ENCODE results near the gene ITPKC. TPM values are rescaled to one million over a fixed set of nuclear protein-coding genes. Genes with fewer than 3 reads are reported as not detected.

Gene ITPKC
- 22.6 and 42.5 TPM in 2 replicates for total RNA-seq

DNA sequence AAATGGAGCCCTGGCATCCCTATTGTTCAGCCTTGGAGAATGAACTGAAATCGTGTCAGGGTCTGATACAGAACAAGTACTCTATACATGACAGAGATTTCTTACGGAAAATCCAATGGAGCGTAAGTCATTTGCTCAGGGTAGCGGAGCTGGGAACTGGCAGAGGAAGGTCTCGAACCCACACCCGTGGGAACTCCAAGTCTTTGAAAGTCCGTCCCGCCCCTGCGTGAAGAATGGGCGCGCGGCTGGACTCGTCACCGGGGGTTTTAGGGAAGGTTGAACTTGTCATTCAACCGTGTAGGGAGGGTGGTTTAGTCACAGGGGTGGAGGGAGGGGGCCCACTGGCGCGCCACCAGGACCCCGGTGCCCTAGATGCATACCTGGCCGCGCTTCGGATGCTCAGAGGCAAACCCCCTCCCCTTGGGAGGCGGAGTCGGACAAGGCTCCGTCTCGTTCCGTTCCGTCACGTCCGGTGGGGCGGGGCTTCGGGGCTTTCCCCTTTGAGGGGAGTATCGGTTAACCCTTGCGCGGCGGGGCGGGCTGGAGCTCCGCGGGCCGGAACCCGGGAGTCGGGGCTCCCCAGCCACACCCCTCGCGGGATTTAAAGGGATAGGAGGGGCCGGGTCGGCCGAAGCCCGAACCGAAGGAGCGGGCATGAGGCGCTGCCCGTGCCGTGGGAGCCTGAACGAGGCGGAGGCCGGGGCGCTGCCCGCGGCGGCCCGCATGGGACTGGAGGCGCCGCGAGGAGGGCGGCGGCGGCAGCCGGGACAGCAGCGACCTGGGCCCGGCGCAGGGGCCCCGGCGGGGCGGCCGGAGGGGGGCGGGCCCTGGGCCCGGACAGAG lies at the start of gene ITPKC, which contains the start of gene COQ8B:
ITPKC (plus strand) TSS at position 631 of the 843 bp plus-strand sequence; CDS start at position 655, 24 bp downstream.
COQ8B (minus strand) TSS at position 405 of the 843 bp plus-strand sequence. CDS start 2,254 bp downstream, outside the sequence.

DNA sequence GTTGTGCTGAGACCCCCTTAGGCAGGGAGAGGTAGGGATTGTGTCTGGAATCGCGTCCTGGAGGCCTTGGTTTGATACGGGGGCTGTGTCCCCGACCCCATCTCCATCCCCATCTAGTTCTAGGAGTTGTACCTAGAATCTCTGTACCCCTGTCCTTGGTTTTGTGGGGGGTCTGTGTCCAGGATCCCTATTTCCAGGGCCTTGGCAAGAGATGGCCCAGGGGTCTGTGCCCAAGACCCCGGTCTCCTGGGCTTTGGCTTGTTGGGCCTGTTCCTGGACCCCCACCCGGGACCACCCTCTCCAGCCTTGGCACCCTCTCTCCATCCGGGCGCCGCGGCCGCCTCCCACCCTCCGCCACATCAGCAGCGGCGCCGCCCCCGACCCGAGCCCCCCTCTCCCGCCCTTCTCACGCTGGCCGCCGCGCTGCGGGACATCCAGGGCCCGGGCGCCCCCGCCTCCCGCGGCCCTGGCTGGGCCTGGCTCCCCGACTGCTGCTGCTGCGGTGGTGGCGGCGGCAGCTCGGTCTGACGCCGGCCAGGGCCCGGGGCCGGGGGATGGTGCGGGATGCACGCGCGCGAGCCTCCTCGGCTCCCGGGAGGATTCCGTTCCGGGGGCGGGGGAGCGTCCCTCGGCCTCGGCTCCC lies 26.7 kb upstream of the ITPKC start, which contains the start of gene NUMBL:
NUMBL (minus strand) TSS at position 602 of the 643 bp plus-strand sequence; CDS start at position 434, 168 bp downstream.

DNA sequence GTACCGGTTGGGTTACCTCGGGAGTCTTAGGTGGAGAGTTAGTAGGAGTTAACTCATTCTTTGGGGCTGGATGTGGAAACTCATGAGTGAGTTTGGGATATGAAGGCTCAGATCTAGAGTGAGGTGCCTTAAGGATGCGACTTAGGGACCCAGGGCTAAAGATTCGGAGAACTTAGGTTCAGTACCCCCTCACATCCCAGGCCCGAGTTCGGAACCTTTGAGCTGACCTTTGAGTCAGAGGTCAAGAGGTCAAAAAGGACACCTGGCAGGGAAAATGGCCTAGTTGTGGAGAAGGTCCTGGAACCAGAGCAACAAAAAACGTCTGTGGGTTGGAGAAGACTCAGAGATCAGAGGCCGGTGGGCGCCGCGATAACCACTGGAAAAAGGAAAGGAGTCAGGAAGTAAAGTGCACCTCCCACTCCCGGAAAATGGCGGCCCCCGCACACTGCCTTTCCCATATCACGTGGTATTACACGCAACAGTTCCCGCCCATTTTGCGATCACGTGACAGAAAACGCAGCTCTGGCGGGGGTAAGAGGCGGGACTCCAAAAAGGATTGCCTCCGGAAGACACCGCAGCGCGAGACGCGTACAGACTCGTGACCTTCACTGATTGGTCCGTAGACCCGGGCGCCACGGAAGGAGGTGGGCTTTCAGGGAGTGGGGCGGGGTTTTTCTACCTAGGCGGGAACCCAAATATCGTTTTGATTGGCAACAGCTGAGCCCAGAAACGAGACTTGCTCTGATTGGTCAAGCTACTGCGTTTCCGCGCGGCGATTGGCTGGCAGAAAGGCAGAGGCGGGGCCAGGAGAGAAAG lies 33.4 kb downstream of the ITPKC start, which contains the start of gene ACTMAP:
ACTMAP (minus strand) TSS at position 420 of the 816 bp plus-strand sequence. CDS start 674 bp downstream, outside the sequence.

DNA sequence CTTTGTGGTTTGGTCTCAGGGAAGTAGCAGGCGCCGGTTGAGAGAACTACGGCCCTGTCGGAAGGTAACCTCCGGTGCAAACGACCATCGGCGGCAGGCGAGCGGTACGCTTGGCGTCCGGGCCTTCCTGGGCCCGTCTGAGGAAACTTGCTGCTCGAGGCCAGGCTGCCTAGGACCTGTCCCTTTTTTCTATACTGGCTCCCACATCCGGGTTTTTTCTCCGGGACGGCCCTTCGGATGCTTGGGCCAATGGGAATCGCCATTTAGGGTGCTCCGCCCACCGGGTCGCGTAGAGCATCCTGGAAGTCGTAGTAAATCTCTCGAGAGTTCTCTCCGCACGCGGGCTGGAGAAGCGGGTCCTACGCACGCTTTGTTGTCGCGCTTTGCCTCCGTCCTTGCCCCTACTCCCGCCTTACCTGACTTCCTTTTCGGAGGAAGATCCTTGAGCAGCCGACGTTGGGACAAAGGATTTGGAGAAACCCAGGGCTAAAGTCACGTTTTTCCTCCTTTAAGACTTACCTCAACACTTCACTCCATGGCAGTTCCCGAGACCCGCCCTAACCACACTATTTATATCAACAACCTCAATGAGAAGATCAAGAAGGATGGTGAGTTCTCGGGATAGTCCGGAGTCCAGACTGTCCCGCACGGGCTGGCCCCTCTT lies 34.1 kb downstream of the ITPKC start, which contains the start of gene SNRPA:
SNRPA (plus strand) TSS at position 330 of the 664 bp plus-strand sequence; CDS start at position 536, 206 bp downstream.

DNA sequence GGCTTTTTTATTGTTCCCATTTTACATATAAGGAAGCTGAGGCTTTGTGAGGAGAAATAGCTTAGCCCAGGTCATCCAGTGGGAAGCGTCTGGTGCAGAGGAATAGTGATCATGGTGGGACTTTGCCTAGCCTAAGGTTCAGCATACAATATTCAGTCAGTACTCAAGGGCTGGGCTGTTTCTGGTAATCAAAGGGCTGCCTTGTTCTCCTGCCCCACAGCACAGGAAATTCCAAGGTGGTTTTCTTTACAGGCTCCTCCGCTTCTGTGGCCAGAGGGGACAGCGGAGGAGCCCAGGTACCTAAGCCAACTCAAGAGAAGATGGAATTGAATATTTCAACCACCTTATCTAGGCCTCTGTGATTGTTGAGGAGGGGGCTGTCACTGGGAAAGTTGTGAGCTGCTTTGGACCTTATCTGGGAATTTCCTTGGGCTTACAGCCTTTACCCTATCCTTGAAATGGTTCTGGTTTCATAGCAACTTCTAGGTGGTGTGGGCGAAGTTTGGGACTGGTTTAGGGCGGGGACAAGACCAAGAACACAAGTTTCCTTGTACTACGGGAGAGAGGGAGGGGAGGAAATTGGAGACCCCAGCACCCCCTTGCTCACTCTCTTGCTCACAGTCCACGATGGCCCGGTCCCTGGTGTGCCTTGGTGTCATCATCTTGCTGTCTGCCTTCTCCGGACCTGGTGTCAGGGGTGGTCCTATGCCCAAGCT lies 58.2 kb downstream of the ITPKC start, which contains the start of gene MIA:
MIA (plus strand) TSS at position 606 of the 716 bp plus-strand sequence; CDS start at position 628, 22 bp downstream.

DNA sequence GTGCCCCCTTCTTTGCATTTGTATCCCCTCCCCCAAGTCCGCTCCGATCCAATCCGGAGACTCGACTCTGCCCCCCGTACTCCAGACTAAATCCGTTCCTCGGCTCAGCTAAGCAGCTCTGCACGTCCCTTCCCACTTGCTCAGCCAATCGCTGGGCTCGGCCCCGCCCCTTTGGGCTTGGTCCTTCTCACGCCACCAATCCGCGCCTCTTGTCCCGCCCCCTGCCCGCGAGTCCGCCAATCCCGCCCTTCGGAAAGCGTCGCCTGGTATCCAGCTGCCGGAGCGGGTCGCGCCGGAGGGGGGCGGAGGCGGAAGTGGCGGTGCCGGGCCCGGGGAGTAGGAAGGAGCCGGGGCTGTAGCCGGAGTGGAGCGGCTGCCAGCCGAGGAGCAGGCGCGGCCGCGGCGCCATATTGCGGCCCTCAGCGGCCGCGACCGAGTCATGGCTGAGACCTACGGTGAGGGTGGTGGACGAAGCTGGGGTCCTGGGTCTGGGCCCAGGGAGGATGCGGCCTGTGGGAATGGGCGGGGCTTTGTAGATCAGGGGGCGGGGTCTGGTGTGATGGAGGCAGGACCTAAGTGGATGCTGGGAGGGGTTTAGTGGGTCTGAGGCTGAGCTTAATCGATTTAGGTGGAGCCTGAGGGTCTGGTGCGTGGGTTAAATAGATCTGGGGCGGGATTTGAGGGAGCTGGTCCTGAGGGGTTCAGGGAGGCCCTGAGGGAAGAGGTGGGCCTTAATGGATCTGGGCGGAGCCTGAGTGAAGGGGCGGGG lies 61.2 kb downstream of the ITPKC start, which contains the start of gene RAB4B:
RAB4B (plus strand) TSS at position 311 of the 769 bp plus-strand sequence; CDS start at position 440, 129 bp downstream.

Other genes starting within 250 kb of the ITPKC start
- 64.0 and 75.3 TPM in 2 replicates for gene SHKBP1, start 140.2 kb upstream of the ITPKC start, total RNA-seq
- gene LTBP4, start 115.7 kb upstream of the ITPKC start, total RNA-seq = 57.3 and 133 TPM in 2 replicates
- gene NUMBL, start 26.5 kb upstream of the ITPKC start, total RNA-seq = 6.9 and 8.9 TPM in 2 replicates
- gene COQ8B, start 226 bp upstream of the ITPKC start, total RNA-seq = 23.9 and 25.1 TPM in 2 replicates
- 2.2 and 2.3 TPM in 2 replicates for gene ACTMAP, start 33.4 kb downstream of the ITPKC start, total RNA-seq
- gene SNRPA, start 34.1 kb downstream of the ITPKC start, total RNA-seq = 138 and 158 TPM in 2 replicates
- gene MIA, start 58.4 kb downstream of the ITPKC start, total RNA-seq = 2.1 and 5.5 TPM in 2 replicates
- gene RAB4B, start 61.1 kb downstream of the ITPKC start, total RNA-seq = 21.7 and 27.3 TPM in 2 replicates
- 59.9 and 77.0 TPM in 2 replicates for gene EGLN2, start 82.1 kb downstream of the ITPKC start, total RNA-seq
- not detected in 2 replicates for gene CYP2A6, start 133.3 kb downstream of the ITPKC start, total RNA-seq
- not detected in 2 replicates for gene CYP2A7, start 165.1 kb downstream of the ITPKC start, total RNA-seq